Measurements from ENCODE around the gene ZBTB8OS.
A peak's percentile ranks its signal among the peaks of the same experiment; 100 is the strongest.
"Not testable (repeated sequence)": the region's sequence is repeated elsewhere in the genome, so short reads cannot be mapped to it uniquely, and the experiment has no call there.

Gene ZBTB8OS

GRCh38 chr1:32650248-32650751, at the start of gene ZBTB8OS:
ZBTB8OS (minus strand) TSS chr1:32650550; CDS start chr1:32650529, 21 bp downstream.
- DNase-seq: peak; percentile 85 to 88

- not testable (repeated sequence) for DNase-seq
Observed at GRCh38 chr1:32696996-32697395, 46.6 kb upstream of the ZBTB8OS start.

GRCh38 chr1:32696041-32696440, 45.7 kb upstream of the ZBTB8OS start:
- DNase-seq: no peak

DNA sequence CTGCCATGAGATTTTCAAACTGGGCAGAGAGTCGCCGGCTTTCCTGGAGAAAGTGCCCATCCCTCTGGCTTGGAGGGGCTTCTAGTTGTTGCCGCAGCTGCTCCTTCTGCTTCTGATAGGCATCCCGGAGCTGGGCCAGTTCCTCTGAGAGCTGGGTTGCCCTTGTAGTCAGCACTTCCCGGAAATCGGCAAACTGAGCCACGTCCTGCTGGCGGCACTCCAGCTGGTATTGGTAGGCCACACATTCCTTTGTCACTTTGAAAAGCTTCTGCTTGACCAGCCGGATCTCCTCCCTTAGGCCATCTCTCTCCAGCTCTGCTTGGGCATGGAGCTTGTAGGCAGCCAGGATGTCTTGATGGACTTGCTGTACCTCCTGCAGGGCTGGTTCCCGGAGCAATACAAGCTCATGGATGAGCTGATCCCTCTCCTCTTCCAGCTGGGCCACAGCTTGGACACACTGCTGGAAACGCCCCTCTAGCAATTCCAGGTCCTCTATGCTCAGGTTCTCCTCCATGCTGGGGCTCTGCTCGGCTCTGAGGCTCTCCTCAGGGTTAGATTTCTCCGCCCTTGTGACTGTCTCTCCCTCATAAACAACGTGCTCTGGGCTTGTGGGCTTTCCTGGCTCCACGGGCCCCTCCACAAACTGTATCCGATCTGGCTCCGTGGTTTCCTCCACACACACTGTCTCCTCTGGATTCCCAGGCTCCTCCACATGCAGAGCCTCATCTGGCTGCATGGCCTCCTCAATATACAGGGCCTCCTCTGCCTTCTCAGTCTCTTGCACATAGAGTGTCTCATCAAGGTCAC, 45.0 kb upstream of the ZBTB8OS start:
- no peak for DNase-seq

DNA sequence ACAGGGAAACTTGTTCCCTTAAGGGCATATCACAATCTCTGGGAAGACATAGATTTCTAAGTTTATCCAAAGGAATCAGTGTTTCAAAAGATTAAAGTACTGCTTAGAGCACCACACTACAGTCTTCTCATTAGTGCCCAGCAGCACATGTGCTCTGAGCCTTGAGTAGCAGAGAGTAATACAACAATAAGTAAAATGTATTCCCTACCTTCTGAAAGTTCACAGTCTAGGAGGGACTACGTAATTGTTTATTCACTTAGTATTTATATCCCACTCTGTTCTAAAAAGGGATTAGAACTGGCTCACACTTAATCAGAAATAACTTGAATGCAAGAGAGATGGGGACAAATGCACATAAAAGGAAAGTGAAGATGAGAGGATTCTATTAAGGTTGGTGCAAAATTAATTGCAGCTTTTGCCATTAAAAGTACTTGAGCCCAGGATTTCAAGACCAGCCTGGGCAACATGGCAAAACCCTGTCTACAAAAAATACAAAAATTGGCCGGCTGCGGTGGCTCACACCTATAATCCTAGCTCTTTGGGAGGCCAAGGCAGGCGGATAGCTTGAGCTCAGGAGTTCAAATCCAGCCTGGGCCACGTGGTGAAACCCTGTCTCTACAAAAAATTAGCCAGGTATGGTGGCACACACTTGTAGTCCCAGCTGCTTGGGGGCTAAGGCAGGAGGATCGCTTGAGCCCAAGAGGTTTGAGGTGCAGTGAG, 43.3 kb upstream of the ZBTB8OS start:
- DNase-seq: no peak

DNA sequence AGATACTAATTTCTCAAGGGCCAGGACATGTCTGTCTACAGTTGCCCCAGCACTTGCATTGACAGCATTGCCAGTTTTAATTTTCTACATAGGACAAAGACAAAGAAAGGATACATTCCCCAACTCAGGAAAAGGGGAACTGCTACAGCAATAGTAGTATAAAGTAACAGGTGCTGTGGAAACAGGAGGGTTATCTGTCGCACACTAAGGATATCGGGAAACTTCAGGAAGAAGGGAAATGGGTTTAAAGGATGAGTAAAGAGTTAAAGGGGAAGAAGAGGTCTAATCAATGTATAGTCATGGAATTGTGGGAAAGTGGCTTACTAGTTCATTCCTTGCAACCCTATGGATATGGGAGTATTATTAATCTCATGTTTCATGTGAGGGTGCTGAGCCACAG, 36.0 kb upstream of the ZBTB8OS start:
- no peak for DNase-seq

DNA sequence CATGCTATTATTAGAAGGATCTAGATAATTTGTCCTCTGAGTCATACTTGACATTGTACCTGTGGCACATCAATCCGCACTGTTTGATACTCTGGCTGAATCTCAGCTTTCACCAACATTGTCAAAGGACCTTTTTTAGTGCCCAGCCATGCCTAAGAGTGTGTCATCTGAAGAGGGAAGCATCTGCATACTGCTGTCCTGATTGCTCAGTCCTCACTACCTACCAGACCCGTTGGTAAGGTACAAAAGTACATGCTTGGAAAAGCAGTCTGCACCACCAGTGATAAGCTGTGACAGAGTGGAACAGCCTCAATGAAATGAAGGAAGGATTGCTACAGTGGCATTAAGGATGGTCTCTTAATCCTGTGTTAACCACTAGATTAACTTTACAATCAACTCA, 35.1 kb upstream of the ZBTB8OS start:
- no peak for DNase-seq

GRCh38 chr1:32684167-32684811, 33.9 kb upstream of the ZBTB8OS start:
- no peak for DNase-seq

DNA sequence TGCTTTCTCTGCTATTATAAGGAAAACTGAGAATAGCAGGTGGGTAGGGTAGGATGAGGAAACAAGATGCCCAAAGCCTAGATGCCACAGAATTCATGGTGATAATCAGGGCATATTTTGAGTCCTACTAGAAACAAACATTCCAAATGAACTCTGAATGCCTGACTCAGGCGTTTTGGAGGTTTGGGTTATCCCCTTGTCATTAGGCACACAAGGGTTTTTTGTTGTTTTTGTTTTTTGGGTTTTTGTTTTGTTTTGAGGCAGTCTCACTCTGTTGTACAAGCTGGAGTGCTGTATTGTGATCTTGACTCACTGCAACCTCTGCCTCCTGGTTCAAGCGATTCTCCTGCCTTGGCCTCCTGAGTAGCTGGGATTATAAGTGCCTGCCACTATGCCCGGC, 33.0 kb upstream of the ZBTB8OS start:
- DNase-seq: no peak

GRCh38 chr1:32681999-32682398, 31.6 kb upstream of the ZBTB8OS start:
- DNase-seq: no peak

DNA sequence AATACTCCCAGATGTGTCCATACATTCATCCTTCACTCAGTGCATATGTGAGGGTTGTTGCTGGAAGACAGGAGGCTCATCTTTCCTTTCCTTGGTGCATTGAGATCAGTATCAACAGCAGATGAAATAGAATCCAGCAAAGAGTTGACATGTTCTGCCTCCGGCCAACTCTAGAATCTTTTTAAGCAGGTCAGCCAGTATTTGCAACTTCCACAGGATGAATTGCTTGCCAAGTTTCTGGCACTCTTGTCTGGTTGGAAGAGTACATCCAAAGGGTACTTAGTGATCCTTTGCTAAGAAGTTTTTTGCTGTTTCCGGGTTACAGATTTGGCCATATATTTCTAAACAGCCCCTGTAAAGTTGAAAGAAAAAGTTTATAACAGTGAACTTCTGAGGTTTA, 31.2 kb upstream of the ZBTB8OS start:
- DNase-seq: no peak

DNA sequence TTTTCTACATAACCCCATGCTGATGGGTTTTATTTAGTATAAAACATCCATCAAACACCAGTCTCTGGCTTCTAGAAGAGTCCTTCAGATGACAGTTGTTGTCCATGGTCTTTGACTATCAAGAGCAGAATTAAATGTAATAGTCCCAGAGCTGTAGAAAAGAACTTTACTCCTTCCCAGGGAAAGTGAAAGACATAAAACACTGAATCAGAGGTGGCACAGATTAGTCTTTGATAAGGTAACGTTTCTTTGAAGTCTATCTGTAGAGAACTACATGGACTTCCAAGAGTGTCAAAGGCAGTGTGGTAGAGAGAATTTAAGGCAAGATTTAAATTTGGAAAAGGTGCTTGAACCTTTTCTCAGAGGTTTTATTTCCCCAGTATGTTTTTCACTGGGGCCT, 30.3 kb upstream of the ZBTB8OS start:
- DNase-seq: no peak

DNA sequence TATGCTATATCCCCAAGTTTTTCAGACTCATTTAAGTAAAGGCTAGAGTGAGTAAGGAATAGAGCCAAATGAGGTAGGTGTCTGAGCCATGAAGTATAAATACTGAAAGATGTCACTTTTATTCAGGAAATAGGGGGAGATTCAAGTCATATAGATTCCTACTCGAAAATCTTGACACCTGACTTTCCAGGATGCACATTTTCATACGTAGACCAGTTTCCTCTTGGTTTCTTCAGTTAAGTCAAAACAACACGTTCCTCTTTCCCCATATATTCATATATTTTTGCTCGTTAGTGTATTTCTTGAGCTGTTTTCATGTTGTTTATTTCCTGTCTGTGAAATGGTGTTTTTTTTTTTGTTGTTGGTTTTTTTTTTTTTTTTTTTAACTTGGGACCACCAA, 29.6 kb upstream of the ZBTB8OS start:
- not testable (repeated sequence) for DNase-seq

DNA sequence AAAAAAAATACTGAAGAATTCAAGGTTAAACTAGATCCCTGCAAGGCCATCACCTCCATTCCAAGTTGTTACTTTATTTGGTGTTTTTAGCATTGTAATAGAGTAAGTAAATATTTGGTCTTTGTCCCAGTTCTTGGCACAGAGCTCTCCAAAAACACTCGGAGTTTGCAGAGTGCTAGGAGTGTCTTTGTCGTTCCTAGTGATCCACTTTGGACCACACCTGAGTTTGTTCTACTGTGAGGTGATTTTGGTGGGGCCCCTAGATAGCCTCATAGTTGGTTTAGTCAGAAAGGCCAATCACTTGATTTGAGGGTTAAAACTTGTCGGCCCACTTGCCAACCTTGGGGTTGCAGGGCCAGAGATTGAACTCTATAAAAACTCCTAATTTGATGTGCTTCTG, 26.6 kb upstream of the ZBTB8OS start:
- DNase-seq: no peak

DNA sequence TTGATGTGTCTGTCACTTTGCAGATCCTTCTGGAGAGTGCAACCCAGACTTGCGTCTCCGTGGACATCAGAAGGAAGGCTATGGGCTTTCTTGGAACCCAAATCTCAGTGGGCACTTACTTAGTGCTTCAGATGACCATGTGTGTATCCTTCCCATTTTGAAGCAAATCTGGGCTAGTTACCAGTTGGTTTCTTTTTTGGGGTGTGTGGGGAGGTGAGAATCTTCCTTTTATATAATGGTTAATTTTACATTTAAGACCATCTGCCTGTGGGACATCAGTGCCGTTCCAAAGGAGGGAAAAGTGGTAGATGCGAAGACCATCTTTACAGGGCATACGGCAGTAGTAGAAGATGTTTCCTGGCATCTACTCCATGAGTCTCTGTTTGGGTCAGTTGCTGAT, 18.4 kb upstream of the ZBTB8OS start:
- DNase-seq: not testable (repeated sequence)

- DNase-seq: no peak
Observed at GRCh38 chr1:32666901-32667566, 16.7 kb upstream of the ZBTB8OS start.

GRCh38 chr1:32665915-32666314, 15.6 kb upstream of the ZBTB8OS start:
- DNase-seq: no peak

DNA sequence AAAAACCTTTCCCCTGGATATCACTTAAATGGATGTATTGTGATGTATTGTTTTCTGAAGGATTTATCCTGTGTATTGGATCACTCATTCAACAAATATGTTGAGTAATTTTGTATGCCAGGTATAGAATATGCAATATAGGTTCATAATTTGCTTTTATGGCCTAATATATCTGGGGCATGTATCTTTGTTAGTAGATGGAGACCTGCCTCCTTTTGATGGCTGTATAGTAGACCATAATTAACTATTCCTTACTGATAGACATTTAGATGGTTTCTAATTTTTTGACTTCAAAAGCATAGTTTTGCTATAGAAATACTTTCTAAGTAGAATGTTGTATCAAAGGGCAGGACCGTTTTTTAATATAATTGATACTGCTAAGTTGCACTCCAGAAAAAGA, 9.2 kb upstream of the ZBTB8OS start:
- DNase-seq: no peak

GRCh38 chr1:32652244-32652962, 2.1 kb upstream of the ZBTB8OS start:
- no peak for DNase-seq

DNA sequence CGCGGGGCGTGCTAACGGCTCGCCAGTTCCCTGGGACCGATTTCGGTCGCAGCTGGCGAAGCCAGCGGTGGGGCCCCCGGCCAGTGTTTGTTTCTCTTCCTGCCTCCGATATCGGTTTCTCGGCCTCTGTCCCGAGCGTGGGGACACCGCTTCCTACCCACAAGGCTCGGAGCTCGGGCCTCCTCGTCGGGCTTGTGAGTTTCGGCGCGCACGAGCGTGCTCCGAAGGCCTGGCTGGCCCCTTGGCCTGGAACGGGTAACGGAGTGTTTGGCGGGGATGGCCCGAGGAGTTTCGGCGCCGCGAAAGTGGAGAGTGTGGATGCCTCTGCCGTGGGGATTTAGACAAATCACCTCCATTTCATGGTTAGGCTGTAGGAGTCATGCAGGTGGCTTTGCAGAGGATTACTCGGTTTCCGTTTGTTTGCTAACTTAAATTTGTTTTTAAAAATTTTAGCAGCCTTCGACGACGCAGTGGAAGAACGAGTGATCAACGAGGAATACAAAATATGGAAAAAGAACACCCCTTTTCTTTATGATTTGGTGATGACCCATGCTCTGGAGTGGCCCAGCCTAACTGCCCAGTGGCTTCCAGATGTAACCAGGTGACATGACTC, 1.2 kb upstream of the ZBTB8OS start:
- no peak for DNase-seq

DNA sequence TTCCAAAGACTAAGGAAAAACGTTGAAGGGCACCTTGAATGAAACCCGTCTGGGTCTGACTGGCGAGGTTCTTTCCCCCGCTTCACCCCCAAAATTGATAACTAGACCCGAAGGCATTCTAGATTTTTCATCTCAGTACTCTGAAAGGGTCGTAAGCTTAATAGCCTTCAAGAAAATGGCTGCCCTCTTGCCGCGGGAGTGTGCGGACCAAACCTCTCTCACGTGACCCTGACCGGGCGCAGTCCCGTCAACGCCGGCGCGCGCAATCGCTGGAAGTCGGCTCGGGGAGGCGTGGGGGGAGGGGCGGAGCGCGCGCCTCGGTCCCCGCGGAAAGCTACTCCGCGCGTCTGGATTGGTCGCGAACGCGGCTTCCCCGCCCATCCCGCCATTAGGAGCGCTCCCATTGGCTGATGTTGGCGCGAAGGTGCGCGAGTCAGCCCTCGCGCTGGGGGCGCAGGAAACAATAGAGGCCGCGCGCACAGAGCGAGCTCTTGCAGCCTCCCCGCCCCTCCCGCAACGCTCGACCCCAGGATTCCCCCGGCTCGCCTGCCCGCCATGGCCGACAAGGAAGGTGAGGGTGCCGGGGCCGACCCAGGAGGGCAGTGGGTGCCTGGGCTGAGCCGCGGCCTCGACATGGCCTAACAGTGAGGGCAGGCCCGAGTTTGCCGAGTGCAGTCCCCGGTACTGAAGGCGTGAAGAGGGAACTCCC, 556 bp upstream of the ZBTB8OS start, which contains the start of gene RBBP4:
Gene RBBP4 (plus strand): TSS at position 457 of the 709 bp plus-strand sequence. CDS start 99 bp downstream, at position 556.
- DNase-seq: peak; percentile 99
